ENCODE results near the gene IGSF8. TPM values are rescaled to one million over a fixed set of nuclear protein-coding genes. Genes with fewer than 3 reads are reported as not detected.

IGSF8 gene
- total and polyA plus RNA-seq, 2 donors (not counting 3 experiments of a cell fraction or from before 2014, with no cell fraction given), result 9.5 to 17.5 TPM

- FAIRE-seq, result no peak
- ChIA-PET POLR2A (no interaction called here), CTCF (interaction anchor here (1.2 kb wide), 1 partner anchor 8 kb away, joined by 4 read pairs; no protein-coding TSS in a partner anchor)
- dilution Hi-C loops (cut with MboI; ENCODE audit: extremely low pct_ligation_motif_present, low sequenced_read_pairs) (no loop called here), intact Hi-C loops (cut with micrococcal nuclease) (no loop called here)
- H3K9ac ChIP-seq (replicated peaks; ENCODE audit: extremely low read depth, insufficient read depth, low read length), result no peak overlapping the region
- peaks cover 7 to 9% of the 10 kb centered on the region in 2 experiments for H3K27me3 ChIP-seq (ENCODE audit: control insufficient read depth in 2 of 2, insufficient read depth in 2 of 2, low read length in 2 of 2)
- H2AFZ ChIP-seq (ENCODE audit: low read depth, low read length), result no peak overlapping the region
- no peaks in the 10 kb centered on the region for H4K20me1 ChIP-seq (replicated peaks; ENCODE audit: control insufficient read depth, extremely low read depth, insufficient read depth, low read length)
- H3K4me1 ChIP-seq (ENCODE audit: control insufficient read depth, extremely low read depth, insufficient read depth, low read length), result no peaks in the 10 kb centered on the region
- TF ChIP-seq CTCF (IDR thresholded peaks at IDR 0.05; ENCODE audit: extremely low read depth in 1 of 2, insufficient read depth in 1 of 2, low read depth in 1 of 2, low read length in 2 of 2) (no peak), EZH2 (IDR thresholded peaks at IDR 0.05; ENCODE audit: borderline replicate concordance, low read depth, low read length, severe bottlenecking) (no peak), JUN (IDR thresholded peaks at IDR 0.05; ENCODE audit: borderline replicate concordance, insufficient read depth, insufficient read length, low read depth) (no peak), POLR2A (IDR thresholded peaks at IDR 0.05; ENCODE audit: low read depth, low read length) (no peak)
- H3K79me2 ChIP-seq (ENCODE audit: control insufficient read depth, insufficient read depth, low read length), result no peaks in the 10 kb centered on the region
- H3K27ac ChIP-seq (ENCODE audit: insufficient read depth, low read depth, low read length), result no peak overlapping the region
- H3K9me1 ChIP-seq (replicated peaks; ENCODE audit: control insufficient read depth, extremely low read depth, insufficient read depth, low read length), result no peaks in the 10 kb centered on the region
- no peaks in the 10 kb centered on the region for H3K36me3 ChIP-seq (ENCODE audit: control insufficient read depth in 2 of 2, extremely low read depth in 1 of 2, insufficient read depth in 2 of 2, low read length in 2 of 2)
- no peak overlapping the region for H3K4me3 ChIP-seq (replicated peaks in 1 of 3; ENCODE audit: insufficient read depth in 1 of 3, low read depth in 1 of 3, low read length in 3 of 3)
- H3K4me2 ChIP-seq (ENCODE audit: insufficient read depth, low read length), result no peak overlapping the region
- no TSS peak for BruUV-seq (replicated peaks)
- H3K9me3 ChIP-seq (replicated peaks; ENCODE audit: control insufficient read depth, insufficient read depth, low read length), result no peaks in the 10 kb centered on the region
- no peak for DNase-seq (ENCODE audit: low read depth, low spot score)
Measured at GRCh38 chr1:160062230-160062532, 36.2 kb downstream of the IGSF8 start.

- FAIRE-seq (no peak), DNase-seq (ENCODE audit: low read depth, low spot score) (no peak)
- dilution Hi-C loops (cut with MboI; ENCODE audit: extremely low pct_ligation_motif_present, low sequenced_read_pairs), result no loop called here
- Histone ChIP-seq H4K20me1 (replicated peaks; ENCODE audit: control insufficient read depth, extremely low read depth, insufficient read depth, low read length) (no peaks in the 10 kb centered on the region), H3K27ac (ENCODE audit: insufficient read depth, low read depth, low read length) (no peak overlapping the region), H3K9me3 (replicated peaks; ENCODE audit: control insufficient read depth, insufficient read depth, low read length) (no peaks in the 10 kb centered on the region), H3K4me1 (ENCODE audit: control insufficient read depth, extremely low read depth, insufficient read depth, low read length) (no peaks in the 10 kb centered on the region), H3K9me1 (replicated peaks; ENCODE audit: control insufficient read depth, extremely low read depth, insufficient read depth, low read length) (no peaks in the 10 kb centered on the region), H3K9ac (replicated peaks; ENCODE audit: extremely low read depth, insufficient read depth, low read length) (no peak overlapping the region), H3K4me3 (replicated peaks in 1 of 3; ENCODE audit: insufficient read depth in 1 of 3, low read depth in 1 of 3, low read length in 3 of 3) (no peak overlapping the region), H3K36me3 (ENCODE audit: control insufficient read depth in 2 of 2, extremely low read depth in 1 of 2, insufficient read depth in 2 of 2, low read length in 2 of 2) (no peaks in the 10 kb centered on the region), H3K4me2 (ENCODE audit: insufficient read depth, low read length) (no peak overlapping the region), H2AFZ (ENCODE audit: low read depth, low read length) (no peak overlapping the region), H3K79me2 (ENCODE audit: control insufficient read depth, insufficient read depth, low read length) (no peaks in the 10 kb centered on the region), H3K27me3 (ENCODE audit: control insufficient read depth in 2 of 2, insufficient read depth in 2 of 2, low read length in 2 of 2) (peaks cover 9 to 10% of the 10 kb centered on the region in 2 experiments)
- intact Hi-C loops (cut with micrococcal nuclease), result no loop called here
- no TSS peak for BruUV-seq (replicated peaks)
- TF ChIP-seq FOS (IDR thresholded peaks at IDR 0.05; ENCODE audit: borderline replicate concordance, insufficient read depth, low read length) (no peak), MAX (IDR thresholded peaks at IDR 0.05; ENCODE audit: insufficient read depth, insufficient read length) (no peak), GATA2 (IDR thresholded peaks at IDR 0.05; ENCODE audit: insufficient read depth, insufficient read length, low read depth, low read length) (no peak), CTCF (IDR thresholded peaks at IDR 0.05; ENCODE audit: extremely low read depth in 1 of 2, insufficient read depth in 1 of 2, low read depth in 1 of 2, low read length in 2 of 2) (no peak), POLR2AphosphoS5 (IDR thresholded peaks at IDR 0.05; ENCODE audit: insufficient read depth, low read depth, low read length) (no peak), MYC (IDR thresholded peaks at IDR 0.05; ENCODE audit: low read depth, low read length) (no peak), JUN (IDR thresholded peaks at IDR 0.05; ENCODE audit: borderline replicate concordance, insufficient read depth, insufficient read length, low read depth) (no peak), POLR2A (IDR thresholded peaks at IDR 0.05; ENCODE audit: low read depth, low read length) (no peak), EZH2 (IDR thresholded peaks at IDR 0.05; ENCODE audit: borderline replicate concordance, low read depth, low read length, severe bottlenecking) (no peak)
- CTCF ChIA-PET, result interaction anchor here (0.6 to 4.3 kb wide), 3 partner anchors 15 to 29 kb away, joined by 3 to 29 read pairs (median 5); no protein-coding TSS in a partner anchor
- POLR2A ChIA-PET, result no interaction called here
Measured at GRCh38 chr1:160061369-160062229, 36.8 kb downstream of the IGSF8 start.
